IMR-90 (cell line): ENCODE results near the gene PRRT2. TPM values are rescaled to one million over a fixed set of nuclear protein-coding genes. Genes with fewer than 3 reads are reported as not detected.
A peak's percentile ranks its signal among the peaks of the same experiment; 100 is the strongest.

ENCODE experiments used
- ATAC-seq: fragments of 200-7000 bp; cut with Tn5 transposase; 2 replicates; pipeline ENCODE4 v1.9.1; 2020; ENCODE audit warnings: low read depth, mild to moderate bottlenecking, moderate library complexity
- BruUV-seq: library from RNA; stranded (reverse); fragments of 400-500 nt; replicated peaks from 2 replicates; lab custom pipeline; 2021; lab: Mats Ljungman, UMichigan
- CTCF ChIA-PET: fragments of 300-600 bp; formaldehyde crosslinking; extraction: SDS; loops from one replicate; lab custom pipeline; 2021; ENCODE audit warnings: antibody characterized with exemption; lab: Yijun Ruan, JAX
- POLR2A ChIA-PET: fragments of 300-600 bp; sonication (Branson Sonifier 250); formaldehyde crosslinking; loops from one replicate; lab custom pipeline; 2022; ENCODE audit warnings: antibody characterized with exemption; ENCODE audit not compliant: unreplicated experiment; lab: Charles Lee
- DNase-seq: peaks from one replicate; pipeline ENCODE4 v3.0.0; 2013
- H2AFZ ChIP-seq: replicated peaks from 2 replicates; pipeline ENCODE3; 2013; ENCODE audit warnings: low read length, mild to moderate bottlenecking; ENCODE audit not compliant: poor library complexity
- H2AK5ac ChIP-seq: 2 replicates; pipeline ENCODE4 v1.6.1; 2013; ENCODE audit warnings: low read depth, low read length, inconsistent platforms
- H2AK9ac ChIP-seq: replicated peaks from 2 replicates; pipeline ENCODE3; 2013; ENCODE audit warnings: mild to moderate bottlenecking, low read depth, low read length, moderate library complexity; ENCODE audit not compliant: poor library complexity
- H2BK120ac ChIP-seq: 2 replicates; pipeline ENCODE4 v1.6.1; 2013; ENCODE audit warnings: low read depth, low read length, inconsistent platforms
- H2BK15ac ChIP-seq: 3 replicates; pipeline ENCODE4 v1.6.1; 2013; ENCODE audit warnings: low read depth, low read length, inconsistent platforms
- H2BK20ac ChIP-seq: 2 replicates; pipeline ENCODE4 v1.6.1; 2013; ENCODE audit warnings: low read depth, mild to moderate bottlenecking, inconsistent platforms, low read length, moderate library complexity
- H2BK5ac ChIP-seq: 2 replicates; pipeline ENCODE4 v1.6.1; 2013; ENCODE audit warnings: mild to moderate bottlenecking, low read depth, low read length, inconsistent platforms; ENCODE audit not compliant: poor library complexity, severe bottlenecking
- H3K14ac ChIP-seq: replicated peaks from 2 replicates; pipeline ENCODE4 v1.6.1; 2013; ENCODE audit warnings: low read depth, low read length, inconsistent platforms
- H3K18ac ChIP-seq: 2 replicates; pipeline ENCODE4 v1.6.1; 2013; ENCODE audit warnings: low read depth, low read length, control low read depth
- H3K23ac ChIP-seq: 2 replicates; pipeline ENCODE4 v1.6.1; 2013; ENCODE audit warnings: low read depth, low read length, inconsistent platforms
- H3K27ac ChIP-seq: 2 replicates; pipeline ENCODE4 v1.5.1; 2013; ENCODE audit warnings: mild to moderate bottlenecking, control low read depth, low read length; ENCODE audit not compliant: insufficient read depth
- H3K27me3 ChIP-seq: 2 replicates; pipeline ENCODE4 v1.6.1; 2013; ENCODE audit warnings: low read length; ENCODE audit not compliant: control insufficient read depth, insufficient read depth
- H3K36me3 ChIP-seq: 2 replicates; pipeline ENCODE4 v1.6.1; 2013; ENCODE audit warnings: low read length, mixed read lengths; ENCODE audit not compliant: control insufficient read depth, insufficient read depth
- H3K4ac ChIP-seq: 2 replicates; pipeline ENCODE4 v1.6.1; 2013; ENCODE audit warnings: low read depth, low read length, inconsistent platforms
- H3K4me1 ChIP-seq: 2 replicates; pipeline ENCODE4 v1.6.1; 2013; ENCODE audit warnings: low read length, mixed read lengths; ENCODE audit not compliant: control insufficient read depth, insufficient read depth
- H3K4me2 ChIP-seq: 2 replicates; pipeline ENCODE4 v1.6.1; 2013; ENCODE audit warnings: low read depth, mild to moderate bottlenecking, control low read depth, low read length, moderate library complexity
- H3K4me3 ChIP-seq: 2 replicates; pipeline ENCODE4 v1.5.1; 2013; ENCODE audit warnings: low read depth, mild to moderate bottlenecking, control low read depth, low read length, moderate library complexity; ENCODE audit not compliant: insufficient read depth
- H3K56ac ChIP-seq: 2 replicates; pipeline ENCODE4 v1.6.1; 2013; ENCODE audit warnings: low read length, inconsistent platforms; ENCODE audit not compliant: insufficient read depth; ENCODE audit errors: extremely low read depth
- H3K79me1 ChIP-seq, 2 experiments: 2 replicates each; pipeline ENCODE4 v1.6.1; 2013; ENCODE audit warnings: low read length in 2 of 2, inconsistent platforms in 1 of 2, low read depth in 1 of 2
- H3K9ac ChIP-seq: 2 replicates; pipeline ENCODE4 v1.6.1; 2013; ENCODE audit warnings: low read depth, low read length, control low read depth
- H3K9me1 ChIP-seq: 2 replicates; pipeline ENCODE4 v1.6.1; 2013; ENCODE audit warnings: low read length, inconsistent platforms; ENCODE audit not compliant: insufficient read depth
- H3K9me3 ChIP-seq: 2 replicates; pipeline ENCODE4 v1.6.1; 2013; ENCODE audit warnings: low read length; ENCODE audit not compliant: control insufficient read depth, insufficient read depth
- H4K20me1 ChIP-seq: 2 replicates; pipeline ENCODE4 v1.6.1; 2013; ENCODE audit warnings: low read length, inconsistent platforms; ENCODE audit not compliant: insufficient read depth
- H4K5ac ChIP-seq: 2 replicates; pipeline ENCODE4 v1.6.1; 2013; ENCODE audit warnings: mild to moderate bottlenecking, low read depth, low read length, control low read depth
- H4K8ac ChIP-seq, 2 experiments: 2 replicates each; pipeline ENCODE4 v1.6.1; 2013; ENCODE audit warnings: low read depth in 2 of 2, low read length in 2 of 2, control low read depth in 1 of 2, inconsistent platforms in 1 of 2
- H4K91ac ChIP-seq: 2 replicates; pipeline ENCODE4 v1.6.1; 2013; ENCODE audit warnings: low read depth, low read length, inconsistent platforms; ENCODE audit not compliant: insufficient read depth
- BHLHE40 ChIP-seq: fragments of 150-350 bp; IDR thresholded peaks from 2 replicates; pipeline ENCODE4 v1.6.1; 2016; ENCODE audit warnings: mild to moderate bottlenecking, low read depth, low read length
- CEBPB ChIP-seq: IDR thresholded peaks from 2 replicates; pipeline ENCODE4 v1.6.1; 2012; ENCODE audit warnings: low read depth, low read length, improper control_type of control experiment
- FOS ChIP-seq: fragments of 150-350 bp; IDR thresholded peaks from 2 replicates; pipeline ENCODE4 v1.6.1; 2016; ENCODE audit warnings: low read depth, low read length
- MAFK ChIP-seq: IDR thresholded peaks from 2 replicates; pipeline ENCODE4 v1.6.1; 2012; ENCODE audit warnings: low read depth, low read length, improper control_type of control experiment
- MAZ ChIP-seq: IDR thresholded peaks from 2 replicates; pipeline ENCODE4 v1.6.1; 2012; ENCODE audit warnings: low read depth, mild to moderate bottlenecking, low read length, improper control_type of control experiment, moderate library complexity, borderline replicate concordance
- MXI1 ChIP-seq: IDR thresholded peaks from 2 replicates; pipeline ENCODE4 v1.6.1; 2012; ENCODE audit warnings: low read depth, mild to moderate bottlenecking, low read length, moderate library complexity, borderline replicate concordance
- POLR2A ChIP-seq: IDR thresholded peaks from 2 replicates; pipeline ENCODE4 v1.6.1; 2012; ENCODE audit warnings: mild to moderate bottlenecking, low read depth, low read length
- RCOR1 ChIP-seq: IDR thresholded peaks from 2 replicates; pipeline ENCODE4 v1.6.1; 2012; ENCODE audit warnings: mild to moderate bottlenecking, low read length, improper control_type of control experiment; ENCODE audit not compliant: insufficient replicate concordance
- RFX5 ChIP-seq: IDR thresholded peaks from 2 replicates; pipeline ENCODE4 v1.8.0; 2012; ENCODE audit warnings: low read depth, mild to moderate bottlenecking, low read length, moderate library complexity
- WGBS, 2 experiments: methylation state at CpG; one replicate each; pipeline versions ENCODE4 v1.1.5 to v1.1.7; 2013; ENCODE audit warnings: missing lambda C conversion rate in 2 of 2; ENCODE audit not compliant: insufficient read length in 1 of 2; ENCODE audit errors: extremely low coverage in 2 of 2; 5-methylcytosine and 5-hydroxymethylcytosine counted together
- dilution Hi-C: fragments of 300-500 bp; cut with HindIII; formaldehyde crosslinking; loops from one replicate; pipeline ENCODE4 v1.14.3; 2018; ENCODE audit warnings: low sequenced_read_pairs; ENCODE audit not compliant: unreplicated experiment
- in situ Hi-C: fragments of 300-500 bp; cut with MboI; formaldehyde crosslinking; loops from 3 replicates; pipeline ENCODE4 v1.14.3; 2019; ENCODE audit warnings: low sequenced_read_pairs, inconsistent platforms, mixed read lengths
- intact Hi-C: fragments of 100-400 bp; cut with micrococcal nuclease; formaldehyde crosslinking; loops from 2 replicates; pipeline ENCODE4 v1.10.0; 2022
- polyA plus RNA-seq, 3 experiments: library from polyadenylated mRNA; depleted of rRNA; stranded (reverse); fragments of >200 nt; gene quantifications; 2 replicates each; pipeline ENCODE4 v1.2.3, GENCODE V29; 2012; ENCODE audit warnings: low replicate concordance in 1 of 3
- total RNA-seq: library from RNA; depleted of rRNA; stranded (reverse); fragments of >200 nt; gene quantifications from 2 replicates; pipeline ENCODE4 v1.2.3, GENCODE V29; 2012
- TF ChIP-seq, protein P1 (sequence below): conservative IDR thresholded peaks from 2 replicates; pipeline ENCODE4 v1.5.1; 2012; ENCODE audit warnings: mild to moderate bottlenecking, low read depth, low read length, improper control_type of control experiment
- TF ChIP-seq, protein P2 (sequence below): fragments of 150-350 bp; IDR thresholded peaks from 2 replicates; pipeline ENCODE4 v1.6.1; 2017; ENCODE audit warnings: mild to moderate bottlenecking, antibody characterized with exemption, low read length, low read depth

PRRT2 gene
- total and polyA plus RNA-seq, 2 of the 4 experiments (the other 2 are of a cell fraction) = 0.90 to 10.5 TPM

DNA sequence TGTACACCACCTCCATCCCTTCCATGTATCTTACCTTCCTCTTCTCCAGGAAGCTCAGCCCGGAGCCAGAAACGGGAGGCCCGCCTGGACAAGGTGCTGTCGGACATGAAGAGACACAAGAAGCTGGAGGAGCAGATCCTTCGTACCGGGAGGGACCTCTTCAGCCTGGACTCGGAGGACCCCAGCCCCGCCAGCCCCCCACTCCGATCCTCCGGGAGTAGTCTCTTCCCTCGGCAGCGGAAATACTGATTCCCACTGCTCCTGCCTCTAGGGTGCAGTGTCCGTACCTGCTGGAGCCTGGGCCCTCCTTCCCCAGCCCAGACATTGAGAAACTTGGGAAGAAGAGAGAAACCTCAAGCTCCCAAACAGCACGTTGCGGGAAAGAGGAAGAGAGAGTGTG, 7.5 kb downstream of the PRRT2 start:
- BruUV-seq = no TSS peak
- Histone ChIP-seq H2AFZ (no peak overlapping the region), H3K27me3 (no peaks in the 10 kb centered on the region), H2AK5ac (no peak overlapping the region; the same call in 1 of the 2 replicates), H2BK5ac (no peak overlapping the region), H2BK20ac (no peak overlapping the region), H4K8ac (no peak overlapping the region), H4K5ac (no peak overlapping the region), H3K4me3 (no peak overlapping the region), H2BK120ac (no peak overlapping the region), H4K20me1 (peaks cover 4% of the 10 kb centered on the region; the same call in 1 of the 2 replicates), H3K56ac (no peak overlapping the region), H4K91ac (no peak overlapping the region), H3K4me2 (no peak overlapping the region), H2BK15ac (no peak overlapping the region), H3K27ac (no peak overlapping the region), H3K79me1 (peaks cover 18 to 61% of the 10 kb centered on the region in 2 experiments; a peak in 3 of 4 replicates), H3K4ac (no peak overlapping the region), H3K23ac (no peak overlapping the region), H3K9ac (no peak overlapping the region), H3K9me3 (no peaks in the 10 kb centered on the region), H3K36me3 (peaks cover 6% of the 10 kb centered on the region), H3K9me1 (peaks cover 12% of the 10 kb centered on the region), H3K14ac (0 out of 2 replicates have a peak overlapping the region, but pooled peaks have one; percentile 3), H3K4me1 (peaks cover 25% of the 10 kb centered on the region), H2AK9ac (peak overlapping the region; percentile 17), H3K18ac (no peak overlapping the region)
- 76% methylated on average over 5 of the region's 15 CpGs; no CpG with 5 or more reads in 1 of the 2 experiments for WGBS, 2 experiments
- DNase-seq = no peak
- intact Hi-C loops = loop anchor here (5.0 kb wide), 1 partner anchor 203 kb away; the partner anchor contains the start of gene C16orf92
- TF ChIP-seq MAZ (no peak), MAFK (no peak), MXI1 (no peak), BHLHE40 (no peak), POLR2A (no peak), CEBPB (no peak), FOS (no peak), RCOR1 (no peak), RFX5 (no peak)
- TF ChIP-seq, protein P1, sequence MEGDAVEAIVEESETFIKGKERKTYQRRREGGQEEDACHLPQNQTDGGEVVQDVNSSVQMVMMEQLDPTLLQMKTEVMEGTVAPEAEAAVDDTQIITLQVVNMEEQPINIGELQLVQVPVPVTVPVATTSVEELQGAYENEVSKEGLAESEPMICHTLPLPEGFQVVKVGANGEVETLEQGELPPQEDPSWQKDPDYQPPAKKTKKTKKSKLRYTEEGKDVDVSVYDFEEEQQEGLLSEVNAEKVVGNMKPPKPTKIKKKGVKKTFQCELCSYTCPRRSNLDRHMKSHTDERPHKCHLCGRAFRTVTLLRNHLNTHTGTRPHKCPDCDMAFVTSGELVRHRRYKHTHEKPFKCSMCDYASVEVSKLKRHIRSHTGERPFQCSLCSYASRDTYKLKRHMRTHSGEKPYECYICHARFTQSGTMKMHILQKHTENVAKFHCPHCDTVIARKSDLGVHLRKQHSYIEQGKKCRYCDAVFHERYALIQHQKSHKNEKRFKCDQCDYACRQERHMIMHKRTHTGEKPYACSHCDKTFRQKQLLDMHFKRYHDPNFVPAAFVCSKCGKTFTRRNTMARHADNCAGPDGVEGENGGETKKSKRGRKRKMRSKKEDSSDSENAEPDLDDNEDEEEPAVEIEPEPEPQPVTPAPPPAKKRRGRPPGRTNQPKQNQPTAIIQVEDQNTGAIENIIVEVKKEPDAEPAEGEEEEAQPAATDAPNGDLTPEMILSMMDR = no peak
- TF ChIP-seq, protein P2, sequence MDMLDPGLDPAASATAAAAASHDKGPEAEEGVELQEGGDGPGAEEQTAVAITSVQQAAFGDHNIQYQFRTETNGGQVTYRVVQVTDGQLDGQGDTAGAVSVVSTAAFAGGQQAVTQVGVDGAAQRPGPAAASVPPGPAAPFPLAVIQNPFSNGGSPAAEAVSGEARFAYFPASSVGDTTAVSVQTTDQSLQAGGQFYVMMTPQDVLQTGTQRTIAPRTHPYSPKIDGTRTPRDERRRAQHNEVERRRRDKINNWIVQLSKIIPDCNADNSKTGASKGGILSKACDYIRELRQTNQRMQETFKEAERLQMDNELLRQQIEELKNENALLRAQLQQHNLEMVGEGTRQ = no peak
- dilution Hi-C loops = no loop called here
- in situ Hi-C loops = no loop called here
- ChIA-PET CTCF (interaction anchor here (0.6 to 1.8 kb wide), 2 partner anchors 29 to 956 kb away, joined by 3 to 6 read pairs; partner anchors contain the start of gene SH2B1), POLR2A (interaction anchor here (0.8 kb wide), 1 partner anchor 29 kb away, joined by 5 read pairs; no protein-coding TSS in a partner anchor)
- ATAC-seq = no peak
